ENCODE data around the gene WHRN.

WHRN gene

GRCh38 chr9:114421147-114421546, 84.1 kb downstream of the WHRN start:
- DNase-seq (ENCODE audit: low spot score) = no peak

GRCh38 chr9:114419796-114420195, 85.5 kb downstream of the WHRN start:
- DNase-seq (ENCODE audit: low spot score) = no peak

- no peak for DNase-seq (ENCODE audit: low spot score)
These were observed 87.2 kb downstream of the WHRN start for GRCh38 chr9:114418053-114418452.

- DNase-seq (ENCODE audit: low spot score) = no peak
These were observed 87.8 kb downstream of the WHRN start for GRCh38 chr9:114417511-114417910.

GRCh38 chr9:114416906-114417305, 88.4 kb downstream of the WHRN start:
- DNase-seq (ENCODE audit: low spot score) = no peak

GRCh38 chr9:114416290-114416689, 89.0 kb downstream of the WHRN start:
- DNase-seq (ENCODE audit: low spot score) = no peak

GRCh38 chr9:114414346-114414745, 90.9 kb downstream of the WHRN start:
- no peak for DNase-seq (ENCODE audit: low spot score)

- no peak for DNase-seq (ENCODE audit: low spot score)
These were observed 91.4 kb downstream of the WHRN start for GRCh38 chr9:114413861-114414301.

- DNase-seq (ENCODE audit: low spot score) = no peak
These were observed 93.1 kb downstream of the WHRN start for GRCh38 chr9:114412048-114412683.

- no peak for DNase-seq (ENCODE audit: low spot score)
These were observed 93.8 kb downstream of the WHRN start for GRCh38 chr9:114411452-114411851.

- DNase-seq (ENCODE audit: low spot score) = no peak
These were observed 94.4 kb downstream of the WHRN start for GRCh38 chr9:114410910-114411309.

GRCh38 chr9:114409842-114410241, 95.4 kb downstream of the WHRN start:
- DNase-seq (ENCODE audit: low spot score) = no peak

- no peak for DNase-seq (ENCODE audit: low spot score)
These were observed 96.0 kb downstream of the WHRN start for GRCh38 chr9:114409103-114409780.

- no peak for DNase-seq (ENCODE audit: low spot score)
These were observed 96.6 kb downstream of the WHRN start for GRCh38 chr9:114408645-114409044.

GRCh38 chr9:114407889-114408288, 97.4 kb downstream of the WHRN start:
- no peak for DNase-seq (ENCODE audit: low spot score)

GRCh38 chr9:114406441-114406840, 98.8 kb downstream of the WHRN start:
- DNase-seq (ENCODE audit: low spot score) = no peak

- peak; percentile 91 for DNase-seq (ENCODE audit: low spot score)
These were observed 99.8 kb downstream of the WHRN start for GRCh38 chr9:114405294-114406034.

- no peak for DNase-seq (ENCODE audit: low spot score)
These were observed 100.7 kb downstream of the WHRN start for GRCh38 chr9:114404531-114404930.

GRCh38 chr9:114403153-114403756, 102.0 kb downstream of the WHRN start:
- no peak for DNase-seq (ENCODE audit: low spot score)

- no peak for DNase-seq (ENCODE audit: low spot score)
These were observed 103.9 kb downstream of the WHRN start for GRCh38 chr9:114401344-114401743.

GRCh38 chr9:114400772-114401171, 104.5 kb downstream of the WHRN start:
- DNase-seq (ENCODE audit: low spot score) = no peak

- DNase-seq (ENCODE audit: low spot score) = no peak
These were observed 105.1 kb downstream of the WHRN start for GRCh38 chr9:114400219-114400618.

GRCh38 chr9:114399381-114399780, 105.9 kb downstream of the WHRN start:
- no peak for DNase-seq (ENCODE audit: low spot score)

All from pons (tissue), 1 donor.